ENCODE measurements around the gene KYAT1. TPM values are rescaled to one million over a fixed set of nuclear protein-coding genes. Genes with fewer than 3 reads are reported as not detected.
A peak's percentile ranks its signal among the peaks of the same experiment; 100 is the strongest.

The KYAT1 gene
- total RNA-seq, 2 donors from 2014 or later: 5.4 to 14.2 TPM

DNA sequence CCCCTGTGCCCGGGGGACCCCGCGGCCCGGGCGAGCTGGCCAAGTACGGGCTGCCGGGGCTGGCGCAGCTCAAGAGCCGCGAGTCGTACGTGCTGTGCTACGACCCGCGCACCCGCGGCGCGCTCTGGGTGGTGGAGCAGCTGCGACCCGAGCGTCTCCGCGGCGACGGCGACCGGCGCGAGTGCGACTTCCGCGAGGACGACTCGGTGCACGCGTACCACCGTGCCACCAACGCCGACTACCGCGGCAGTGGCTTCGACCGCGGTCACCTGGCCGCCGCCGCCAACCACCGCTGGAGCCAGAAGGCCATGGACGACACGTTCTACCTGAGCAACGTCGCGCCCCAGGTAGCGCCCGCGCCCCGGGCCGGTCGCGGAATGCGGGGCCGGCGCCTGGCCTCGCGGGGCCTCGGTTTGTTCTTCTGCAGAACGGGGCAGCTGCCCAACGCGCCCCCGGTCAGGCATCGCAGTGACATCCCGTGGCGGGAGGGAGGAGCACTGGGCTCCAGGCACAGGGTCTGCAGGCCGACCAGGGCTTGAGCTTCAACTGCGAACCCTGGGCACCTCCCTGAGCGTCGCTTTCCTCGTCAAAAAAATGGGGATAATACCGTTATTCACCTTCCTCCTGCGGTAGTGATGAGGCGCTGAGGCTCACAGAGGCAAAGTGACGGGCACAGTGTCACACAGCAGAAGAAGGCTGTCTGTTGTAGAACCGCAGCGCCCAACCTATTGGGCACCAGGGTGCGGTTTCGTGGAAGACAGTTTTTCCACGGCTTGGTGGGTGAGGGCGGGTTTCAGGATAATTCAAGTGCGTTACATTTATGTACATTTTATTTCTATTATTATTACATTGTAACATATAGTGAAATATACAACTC, 62.7 kb downstream of the KYAT1 start:
- peaks cover 22% of the 10 kb centered on the region for H3K36me3 ChIP-seq
- H3K27me3 ChIP-seq (replicated peaks; ENCODE audit: insufficient read depth): no peaks in the 10 kb centered on the region
- H3K4me3 ChIP-seq: peak overlapping the region; percentile 75
- H3K4me1 ChIP-seq (ENCODE audit: control insufficient read depth in 1 of 2, low read depth in 2 of 2): peaks cover 8 to 12% of the 10 kb centered on the region in 2 donors
- ATAC-seq (ENCODE audit: insufficient number of reproducible peaks, low FRiP score, low read depth) (no peak), DNase-seq (ENCODE audit: low spot score) (no peak)
- no peaks in the 10 kb centered on the region for H3K9me3 ChIP-seq
- peak overlapping the region; percentile 84 for H3K27ac ChIP-seq
- TF ChIP-seq, protein P1, sequence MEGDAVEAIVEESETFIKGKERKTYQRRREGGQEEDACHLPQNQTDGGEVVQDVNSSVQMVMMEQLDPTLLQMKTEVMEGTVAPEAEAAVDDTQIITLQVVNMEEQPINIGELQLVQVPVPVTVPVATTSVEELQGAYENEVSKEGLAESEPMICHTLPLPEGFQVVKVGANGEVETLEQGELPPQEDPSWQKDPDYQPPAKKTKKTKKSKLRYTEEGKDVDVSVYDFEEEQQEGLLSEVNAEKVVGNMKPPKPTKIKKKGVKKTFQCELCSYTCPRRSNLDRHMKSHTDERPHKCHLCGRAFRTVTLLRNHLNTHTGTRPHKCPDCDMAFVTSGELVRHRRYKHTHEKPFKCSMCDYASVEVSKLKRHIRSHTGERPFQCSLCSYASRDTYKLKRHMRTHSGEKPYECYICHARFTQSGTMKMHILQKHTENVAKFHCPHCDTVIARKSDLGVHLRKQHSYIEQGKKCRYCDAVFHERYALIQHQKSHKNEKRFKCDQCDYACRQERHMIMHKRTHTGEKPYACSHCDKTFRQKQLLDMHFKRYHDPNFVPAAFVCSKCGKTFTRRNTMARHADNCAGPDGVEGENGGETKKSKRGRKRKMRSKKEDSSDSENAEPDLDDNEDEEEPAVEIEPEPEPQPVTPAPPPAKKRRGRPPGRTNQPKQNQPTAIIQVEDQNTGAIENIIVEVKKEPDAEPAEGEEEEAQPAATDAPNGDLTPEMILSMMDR (IDR thresholded peaks at IDR 0.05): no peak

DNA sequence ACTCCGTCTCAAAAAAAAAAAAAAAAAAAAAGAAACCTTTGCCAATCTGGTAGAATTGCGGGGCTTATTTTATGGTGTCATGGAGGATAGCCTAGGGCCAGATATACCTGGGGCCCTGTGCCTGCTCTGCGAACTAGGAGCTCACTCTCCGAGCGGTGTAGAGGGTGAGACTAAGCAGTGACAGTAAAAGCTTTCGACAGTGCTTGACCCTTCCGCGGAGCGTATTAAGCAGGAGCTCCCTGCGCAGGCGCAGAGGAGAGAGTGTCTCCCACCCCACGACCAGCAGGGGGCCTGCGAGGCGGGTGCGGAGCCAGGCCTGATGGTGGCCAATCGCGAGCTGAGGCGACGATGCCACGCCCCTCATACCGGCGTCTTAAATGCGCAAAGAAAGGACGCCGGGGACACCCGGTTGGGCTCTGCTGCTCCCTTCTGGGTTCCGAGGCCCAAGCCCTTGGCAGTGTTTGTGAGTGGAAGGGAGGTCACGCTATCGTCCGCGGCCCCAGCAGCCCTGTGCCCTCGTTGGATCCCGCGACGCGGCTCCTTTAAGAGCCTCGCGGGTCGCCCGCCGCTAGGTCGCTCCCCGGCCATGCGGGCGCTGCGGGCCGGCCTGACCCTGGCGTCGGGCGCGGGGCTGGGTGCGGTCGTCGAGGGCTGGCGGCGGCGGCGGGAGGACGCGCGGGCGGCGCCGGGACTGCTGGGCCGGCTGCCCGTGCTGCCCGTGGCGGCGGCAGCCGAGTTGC, 63.5 kb downstream of the KYAT1 start, which contains the start of gene ENDOG:
Gene ENDOG, plus strand, starts transcription at position 402 of the 740 bp plus-strand sequence. Its CDS starts 185 bp downstream, at position 587.
- H3K4me1 ChIP-seq (ENCODE audit: control insufficient read depth in 1 of 2, low read depth in 2 of 2): peaks cover 8 to 12% of the 10 kb centered on the region in 2 donors
- no peaks in the 10 kb centered on the region for H3K9me3 ChIP-seq
- peak within 1 kb of the TSS; percentile 75 for H3K4me3 ChIP-seq
- H3K27ac ChIP-seq: peak within 1 kb of the TSS; percentile 84
- no peaks in the 10 kb centered on the region for H3K27me3 ChIP-seq (replicated peaks; ENCODE audit: insufficient read depth)
- ATAC-seq (ENCODE audit: insufficient number of reproducible peaks, low FRiP score, low read depth) (peak; percentile 98), DNase-seq (ENCODE audit: low spot score) (peak; percentile 86)
- peaks cover 15% of the 10 kb centered on the region for H3K36me3 ChIP-seq
- TF ChIP-seq, protein P1 (IDR thresholded peaks at IDR 0.05): peak; percentile 98

DNA sequence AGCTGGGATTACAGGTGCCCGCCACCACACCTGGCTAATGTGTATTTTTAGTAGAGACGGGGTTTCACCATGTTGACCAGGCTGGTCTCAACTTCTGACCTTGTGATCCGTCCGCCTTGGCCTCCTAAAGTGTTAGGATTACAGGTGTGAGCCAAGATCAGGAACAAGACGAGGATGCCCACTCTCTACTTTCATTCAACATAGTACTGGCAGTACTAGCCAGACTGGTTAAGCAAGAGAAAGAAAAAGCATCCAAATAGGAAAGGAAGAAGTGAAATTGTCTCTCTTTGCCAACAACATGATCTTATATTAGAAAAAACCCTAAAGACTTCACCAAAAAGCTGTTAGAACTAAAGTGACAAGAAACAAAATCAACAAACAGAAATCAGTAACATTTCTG, 70.9 kb downstream of the KYAT1 start:
- TF ChIP-seq, protein P1 (IDR thresholded peaks at IDR 0.05): no peak
- Histone ChIP-seq H3K36me3 (peaks cover 28% of the 10 kb centered on the region), H3K27ac (no peak overlapping the region), H3K4me3 (no peak overlapping the region), H3K9me3 (no peaks in the 10 kb centered on the region), H3K4me1 (ENCODE audit: control insufficient read depth in 1 of 2, low read depth in 2 of 2) (no peaks in the 10 kb centered on the region), H3K27me3 (replicated peaks; ENCODE audit: insufficient read depth) (no peaks in the 10 kb centered on the region)
- DNase-seq (ENCODE audit: low spot score) (no peak), ATAC-seq (ENCODE audit: insufficient number of reproducible peaks, low FRiP score, low read depth) (no peak)

DNA sequence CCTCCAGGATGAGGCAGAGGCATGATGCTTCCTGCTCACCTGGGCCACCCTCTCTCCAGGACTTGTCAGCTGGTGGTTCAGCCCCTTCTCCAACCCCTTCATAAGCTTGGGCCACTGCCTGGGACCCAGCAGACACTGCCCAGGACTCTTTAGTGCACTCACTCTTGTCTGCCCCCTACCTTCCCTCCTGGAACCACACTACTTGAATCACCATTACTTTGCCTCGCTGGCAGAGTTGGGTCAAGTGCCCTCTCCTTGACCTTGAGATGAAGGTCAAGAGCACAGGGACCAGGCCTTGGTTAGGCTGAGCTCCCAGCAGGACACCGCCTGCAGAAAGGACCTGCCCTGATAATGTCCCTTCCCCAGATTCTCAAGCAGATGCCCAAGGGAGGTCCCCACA, 71.9 kb downstream of the KYAT1 start:
- ATAC-seq (ENCODE audit: insufficient number of reproducible peaks, low FRiP score, low read depth): no peak
- Histone ChIP-seq H3K4me3 (no peak overlapping the region), H3K9me3 (no peaks in the 10 kb centered on the region), H3K4me1 (ENCODE audit: control insufficient read depth in 1 of 2, low read depth in 2 of 2) (no peaks in the 10 kb centered on the region), H3K27me3 (replicated peaks; ENCODE audit: insufficient read depth) (no peaks in the 10 kb centered on the region), H3K36me3 (peaks cover 35% of the 10 kb centered on the region), H3K27ac (no peak overlapping the region)
- no peak for DNase-seq (ENCODE audit: low spot score)
- TF ChIP-seq, protein P1 (IDR thresholded peaks at IDR 0.05): no peak

DNA sequence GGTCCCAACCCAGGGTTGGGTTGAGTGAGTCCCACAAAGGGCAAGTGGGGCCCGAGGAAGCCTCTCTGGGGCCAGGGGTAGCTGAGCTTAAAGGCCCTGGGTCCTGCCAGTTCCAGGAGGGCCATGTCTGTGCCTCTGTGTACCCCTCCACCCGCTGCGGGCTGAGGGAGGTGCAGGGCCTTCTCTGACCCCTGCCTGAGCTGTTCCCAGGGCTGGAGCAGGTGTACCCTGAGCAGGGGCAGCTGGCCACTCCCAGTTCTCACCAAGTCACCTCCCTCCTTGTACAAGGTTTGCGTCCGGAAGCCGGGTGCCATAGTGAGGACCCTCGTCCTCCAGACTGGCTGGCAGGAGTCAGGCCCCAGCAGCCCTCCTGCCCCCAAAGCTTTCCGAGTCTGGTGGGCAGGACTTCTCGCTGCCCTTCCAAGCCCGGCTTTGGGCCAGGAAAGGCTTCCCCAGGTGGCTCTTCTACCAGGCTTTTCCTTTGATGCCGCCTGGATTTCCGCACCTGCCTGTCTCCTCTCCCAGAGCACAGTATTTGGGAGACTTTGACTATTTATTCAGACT, 72.6 kb downstream of the KYAT1 start:
- TF ChIP-seq, protein P1 (IDR thresholded peaks at IDR 0.05): no peak
- no peaks in the 10 kb centered on the region for H3K27me3 ChIP-seq (replicated peaks; ENCODE audit: insufficient read depth)
- ATAC-seq (ENCODE audit: insufficient number of reproducible peaks, low FRiP score, low read depth) (no peak), DNase-seq (ENCODE audit: low spot score) (no peak)
- H3K4me3 ChIP-seq: no peak overlapping the region
- no peaks in the 10 kb centered on the region for H3K9me3 ChIP-seq
- no peaks in the 10 kb centered on the region for H3K4me1 ChIP-seq (ENCODE audit: control insufficient read depth in 1 of 2, low read depth in 2 of 2)
- H3K36me3 ChIP-seq: peaks cover 36% of the 10 kb centered on the region
- H3K27ac ChIP-seq: no peak overlapping the region

Data from thoracic aorta (tissue), 2 donors.